ENCODE results near the gene PLAGL1.
"Not testable (repeated sequence)": the region's sequence is repeated elsewhere in the genome, so short reads cannot be mapped to it uniquely, and the experiment has no call there.

The PLAGL1 gene, protein sequence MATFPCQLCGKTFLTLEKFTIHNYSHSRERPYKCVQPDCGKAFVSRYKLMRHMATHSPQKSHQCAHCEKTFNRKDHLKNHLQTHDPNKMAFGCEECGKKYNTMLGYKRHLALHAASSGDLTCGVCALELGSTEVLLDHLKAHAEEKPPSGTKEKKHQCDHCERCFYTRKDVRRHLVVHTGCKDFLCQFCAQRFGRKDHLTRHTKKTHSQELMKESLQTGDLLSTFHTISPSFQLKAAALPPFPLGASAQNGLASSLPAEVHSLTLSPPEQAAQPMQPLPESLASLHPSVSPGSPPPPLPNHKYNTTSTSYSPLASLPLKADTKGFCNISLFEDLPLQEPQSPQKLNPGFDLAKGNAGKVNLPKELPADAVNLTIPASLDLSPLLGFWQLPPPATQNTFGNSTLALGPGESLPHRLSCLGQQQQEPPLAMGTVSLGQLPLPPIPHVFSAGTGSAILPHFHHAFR

DNA sequence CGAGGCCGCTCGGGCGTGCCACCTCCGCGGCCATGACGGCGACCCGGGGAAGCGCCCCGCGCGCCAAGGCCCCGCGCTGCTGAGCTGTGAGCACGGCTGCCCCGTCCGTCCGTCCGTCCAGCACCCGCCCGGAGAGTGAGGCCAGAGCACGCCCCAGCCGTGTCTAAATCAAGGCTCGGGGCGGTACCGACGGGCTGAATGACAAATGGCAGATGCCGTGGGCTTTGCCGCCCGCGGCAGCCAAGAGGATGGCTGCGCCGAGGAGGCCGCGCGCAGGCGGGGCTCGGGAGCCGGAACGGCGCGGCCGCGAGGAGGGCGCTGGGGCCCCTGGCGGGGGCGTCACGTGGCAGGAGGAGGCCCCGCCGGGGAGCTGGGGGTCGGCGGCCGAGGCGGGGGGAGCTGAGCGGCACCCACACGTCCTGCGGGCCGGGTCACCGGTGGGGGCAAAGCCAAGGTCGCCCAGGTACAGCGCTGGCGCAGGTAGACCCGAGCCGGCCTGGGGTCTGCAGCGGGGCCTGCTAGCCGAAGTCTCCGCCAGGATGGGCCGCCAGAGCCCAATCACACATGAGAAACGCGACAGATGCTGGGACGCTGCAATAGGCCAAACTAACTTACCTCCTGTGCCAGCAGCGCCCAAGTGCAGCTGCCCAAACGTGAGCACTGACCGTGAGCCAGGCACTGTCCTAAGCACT lies at the start of gene PLAGL1:
PLAGL1 (minus strand) TSS at position 140 of the 692 bp plus-strand sequence. CDS start 60,123 bp downstream, outside the sequence.
- no peak for DNase-seq (ENCODE audit: low spot score)

DNA sequence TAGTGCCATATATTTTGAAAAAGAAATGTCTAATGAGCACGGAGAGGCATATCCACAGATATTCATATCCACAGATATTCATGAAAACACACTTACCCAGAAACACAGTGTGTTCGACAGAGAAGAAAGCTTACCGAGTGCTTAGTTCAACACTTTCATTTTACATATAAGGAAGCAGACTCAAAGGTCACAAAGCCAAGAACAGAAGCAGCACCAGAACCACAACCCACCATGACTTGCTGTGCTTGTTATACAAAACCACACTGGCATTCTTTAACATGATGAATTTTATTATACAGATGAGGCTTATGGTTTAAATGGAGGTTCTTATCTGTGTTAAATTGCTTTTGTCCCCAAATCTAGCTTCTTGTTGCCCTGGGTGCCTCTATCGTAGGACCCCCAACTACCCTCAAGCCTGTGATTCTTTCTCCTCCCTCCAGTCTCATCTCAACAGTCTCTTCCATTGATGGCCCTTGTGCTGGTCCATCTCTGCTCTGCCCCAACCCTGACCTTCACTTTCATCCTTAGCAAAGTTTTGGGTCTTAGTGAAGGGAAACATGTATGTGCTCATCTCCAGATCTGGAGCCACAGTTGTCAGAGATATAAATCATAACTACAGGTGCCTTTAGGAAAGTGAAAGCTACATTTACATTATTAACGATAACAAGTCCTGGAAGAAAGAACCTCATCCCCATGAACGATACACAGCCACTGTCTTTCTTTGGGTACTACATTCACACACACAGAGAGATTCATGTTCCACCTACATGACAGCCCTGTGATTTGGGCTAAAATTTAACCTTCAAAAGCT lies 47.3 kb upstream of the PLAGL1 start:
- DNase-seq (ENCODE audit: low spot score), result peak; percentile 20

DNA sequence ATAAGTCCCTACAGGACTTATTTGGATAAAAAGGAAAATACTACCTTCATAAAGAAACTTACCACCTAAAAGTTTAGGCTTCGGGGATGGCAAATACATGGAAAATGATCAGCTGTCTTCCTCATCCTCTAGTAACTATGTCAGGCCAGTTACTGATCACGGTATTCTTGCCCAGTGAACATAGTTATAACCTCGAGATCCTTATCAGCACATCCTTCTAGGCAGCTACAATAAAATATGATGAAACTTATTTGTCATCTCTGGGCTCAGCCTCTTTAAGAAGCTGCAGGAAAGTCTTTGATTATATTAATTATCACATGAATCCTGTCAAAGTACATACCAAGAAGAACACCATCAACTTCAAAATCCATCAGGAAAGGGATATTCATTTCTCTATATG lies 45.5 kb upstream of the PLAGL1 start:
- DNase-seq (ENCODE audit: low spot score), result no peak

DNA sequence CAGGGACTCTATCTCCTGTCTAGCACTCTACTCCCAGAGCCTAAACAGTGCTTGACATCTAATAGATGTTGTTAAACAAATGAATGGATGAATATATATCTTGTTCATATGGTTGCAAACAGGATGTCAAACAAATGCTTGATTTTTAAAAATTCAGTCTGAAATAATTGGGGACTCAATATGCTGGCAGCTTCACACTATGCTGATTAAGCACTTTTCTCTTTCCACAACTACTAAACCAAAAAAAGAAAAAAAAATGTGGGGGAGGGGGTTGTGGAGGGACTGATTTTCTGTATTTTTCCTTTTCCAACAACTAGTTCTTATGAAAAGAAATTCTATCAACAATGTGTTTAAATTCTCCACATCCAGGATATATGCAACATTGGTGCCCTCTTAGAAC lies 44.4 kb upstream of the PLAGL1 start:
- DNase-seq (ENCODE audit: low spot score), result no peak

DNA sequence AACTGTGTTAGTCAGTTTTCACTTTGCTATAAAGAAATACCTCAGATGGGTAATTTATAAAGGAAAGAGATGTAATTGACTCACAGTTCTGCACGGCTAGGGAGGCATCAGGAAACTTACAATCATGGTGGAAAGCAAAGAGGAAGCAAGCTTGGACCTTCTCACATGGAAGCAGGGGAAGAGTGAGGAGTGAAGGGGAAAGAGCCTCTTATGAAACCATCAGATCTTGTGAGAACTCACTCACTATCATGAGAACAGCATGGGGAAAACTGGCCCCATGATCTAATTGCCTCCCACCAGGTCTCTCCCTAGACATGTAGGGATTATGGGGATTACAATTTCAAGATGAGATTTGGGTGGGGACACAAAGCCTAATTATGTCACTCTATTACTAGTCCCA lies 41.3 kb upstream of the PLAGL1 start:
- DNase-seq (ENCODE audit: low spot score), result no peak

DNA sequence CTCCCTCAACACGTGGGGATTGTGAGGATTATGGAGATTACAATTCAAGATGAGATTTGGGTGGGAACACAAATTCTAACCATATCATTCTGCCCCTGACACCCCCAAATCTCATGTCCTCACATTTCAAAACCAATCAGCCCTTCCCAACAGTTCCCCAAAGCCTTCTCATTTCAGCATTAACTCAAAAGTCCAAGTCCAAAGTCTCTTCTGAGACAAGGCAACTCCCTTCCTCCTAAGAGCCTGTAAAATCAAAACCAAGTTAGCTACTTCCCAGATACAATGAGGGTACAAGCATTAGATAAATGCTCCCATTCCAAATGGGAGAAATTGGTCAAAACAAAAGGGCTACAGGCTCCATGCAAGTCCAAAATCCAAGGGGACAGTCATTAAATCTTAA lies 39.6 kb upstream of the PLAGL1 start:
- DNase-seq (ENCODE audit: low spot score), result no peak

DNA sequence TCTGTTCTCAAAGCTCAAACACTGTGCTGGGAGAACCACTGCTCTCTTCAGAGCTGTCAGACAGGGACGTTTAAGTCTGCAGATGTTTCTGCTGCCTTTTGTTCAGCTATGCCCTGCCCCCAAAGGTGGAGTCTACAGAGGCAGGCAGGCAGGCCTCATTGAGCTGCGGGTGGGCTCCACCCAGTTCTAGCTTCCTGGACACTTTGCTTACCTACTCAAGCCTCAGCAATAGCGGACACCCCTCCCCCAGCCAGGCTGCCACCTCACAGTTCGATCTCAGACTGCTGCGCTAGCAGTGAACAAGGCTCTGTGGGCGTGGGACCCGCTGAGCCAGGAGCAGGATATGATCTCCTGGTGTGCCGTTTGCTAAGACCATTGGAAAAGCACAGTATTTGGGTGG lies 38.6 kb upstream of the PLAGL1 start:
- DNase-seq (ENCODE audit: low spot score), result not testable (repeated sequence)

DNA sequence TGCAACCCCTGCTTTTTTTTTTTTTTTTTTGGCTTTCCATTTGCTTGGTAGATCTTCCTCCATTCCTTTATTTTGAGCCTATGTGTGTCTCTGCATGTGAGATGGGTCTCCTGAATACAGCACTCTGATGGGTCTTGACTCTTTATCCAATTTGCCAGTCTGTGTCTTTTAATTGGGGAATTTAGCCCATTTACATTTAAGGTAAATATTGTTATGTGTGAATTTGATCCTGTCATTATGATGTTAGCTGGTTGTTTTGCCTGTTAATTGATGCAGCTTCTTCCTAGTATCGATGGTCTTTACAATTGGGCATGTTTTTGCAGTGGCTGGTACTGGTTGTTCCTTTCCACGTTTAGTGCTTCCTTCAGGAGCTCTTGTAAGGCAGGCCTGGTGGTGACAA lies 36.9 kb upstream of the PLAGL1 start:
- not testable (repeated sequence) for DNase-seq (ENCODE audit: low spot score)

DNA sequence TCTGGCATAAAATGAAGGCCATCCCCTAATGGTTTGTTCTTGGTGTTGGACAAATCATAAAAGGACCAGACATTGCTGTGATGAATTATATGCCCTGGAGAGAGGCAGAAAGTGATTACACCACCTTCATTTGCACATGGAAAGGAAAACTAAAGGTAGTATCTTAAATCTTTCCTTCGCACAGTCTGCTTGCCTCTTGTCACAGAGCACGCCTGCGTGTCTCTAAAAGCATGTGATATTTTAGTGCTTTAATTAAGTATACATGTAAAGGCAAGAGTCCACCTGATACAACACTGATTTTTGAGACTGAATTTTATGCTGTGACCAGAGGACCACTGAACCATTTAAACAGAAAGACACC lies 28.8 kb upstream of the PLAGL1 start:
- no peak for DNase-seq (ENCODE audit: low spot score)

DNA sequence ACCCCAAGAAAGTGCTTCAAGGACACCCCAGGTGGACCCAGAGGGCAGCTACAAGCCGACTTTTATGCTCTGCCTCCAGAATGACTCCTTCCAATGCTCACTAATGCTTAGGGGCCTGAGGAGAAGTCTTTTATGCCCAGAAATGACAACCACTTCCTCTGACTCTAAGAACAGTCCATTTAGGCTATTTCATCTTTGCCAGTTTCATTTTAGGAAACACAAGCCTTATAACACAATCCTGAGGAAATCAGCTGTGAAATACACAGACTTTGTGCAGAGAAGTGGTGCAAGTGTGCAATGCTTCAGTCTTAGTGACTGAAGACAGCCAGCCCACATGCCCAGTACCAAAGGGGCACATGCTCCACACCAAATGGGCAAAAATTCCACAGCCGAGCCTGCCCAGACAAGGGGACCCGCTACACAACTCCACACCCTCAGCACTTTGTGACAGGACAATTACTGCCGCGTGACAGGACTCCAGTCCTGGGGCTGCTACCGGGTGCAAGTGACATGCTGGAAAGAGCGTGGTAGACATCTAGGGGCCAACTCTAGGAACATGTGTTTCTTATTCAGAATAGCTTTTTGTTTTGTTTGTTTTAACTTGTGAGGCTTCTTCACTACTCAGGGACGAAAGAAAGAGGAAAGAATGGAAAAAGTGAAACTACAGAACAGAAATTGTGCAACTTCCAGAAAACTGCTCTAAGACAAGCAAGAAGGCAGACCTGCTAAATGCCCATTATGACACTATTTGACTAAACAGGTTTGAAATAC lies 28.2 kb upstream of the PLAGL1 start:
- DNase-seq (ENCODE audit: low spot score), result peak; percentile 72

DNA sequence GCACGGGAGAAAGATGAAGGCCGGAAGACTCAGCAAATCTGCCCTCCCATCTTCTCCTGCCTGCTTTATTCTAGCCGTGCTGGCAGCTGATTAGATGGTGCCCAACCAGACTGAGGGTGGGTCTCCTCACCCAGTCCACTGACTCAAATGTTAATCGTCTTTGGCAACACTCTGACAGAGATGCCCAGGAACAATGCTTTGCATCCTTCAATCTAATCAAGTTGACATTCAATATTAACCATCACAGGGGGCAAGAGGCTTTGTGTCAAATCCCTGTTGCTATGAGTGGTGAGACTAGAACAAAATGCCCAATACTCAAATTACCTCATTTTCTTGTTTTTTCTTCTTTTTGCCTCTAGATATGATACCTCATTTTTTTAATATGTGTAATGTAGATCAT lies 27.4 kb upstream of the PLAGL1 start:
- no peak for DNase-seq (ENCODE audit: low spot score)

DNA sequence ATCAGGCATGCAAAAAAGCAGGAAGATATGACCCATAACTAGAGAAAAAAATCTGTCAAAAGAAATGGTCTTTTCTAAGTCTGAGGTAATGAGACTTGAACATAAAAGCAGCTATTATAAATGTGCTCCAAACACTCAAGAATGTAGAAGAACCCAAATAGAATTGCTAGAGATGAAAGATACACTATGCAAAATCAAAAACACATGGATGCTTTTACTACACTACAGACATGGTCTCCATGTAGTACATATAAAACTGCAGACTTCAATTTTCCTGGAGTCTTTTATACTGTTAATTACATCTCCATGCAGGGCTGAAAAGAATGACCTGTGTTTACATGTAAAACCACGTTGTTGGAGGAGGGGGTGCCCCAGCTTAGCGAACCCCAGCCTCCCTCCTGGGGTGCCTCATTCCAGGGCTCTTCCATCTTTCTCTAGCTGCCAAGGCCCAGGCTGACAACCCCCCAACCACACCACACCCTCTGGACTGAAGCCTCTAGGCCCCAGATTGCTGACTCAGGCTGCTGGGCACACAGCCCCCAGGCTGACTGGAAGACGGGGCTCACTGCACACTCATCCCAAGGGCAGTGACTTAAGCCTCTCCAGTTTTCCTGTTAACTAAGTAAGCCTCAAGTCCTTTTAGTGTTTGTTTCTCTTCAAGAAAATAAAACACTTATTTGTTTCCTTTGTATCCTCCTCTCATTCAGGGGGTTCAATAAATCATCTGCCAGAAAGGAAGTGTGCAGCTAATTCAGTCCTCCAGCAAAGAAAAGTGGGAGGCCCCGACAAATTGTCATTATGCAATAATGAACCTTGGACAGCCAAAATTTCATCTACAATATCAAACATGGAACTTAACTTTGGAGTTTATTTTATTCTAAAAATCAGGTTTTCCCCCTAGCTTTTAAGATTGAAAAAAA lies 26.0 kb upstream of the PLAGL1 start:
- no peak for DNase-seq (ENCODE audit: low spot score)

DNA sequence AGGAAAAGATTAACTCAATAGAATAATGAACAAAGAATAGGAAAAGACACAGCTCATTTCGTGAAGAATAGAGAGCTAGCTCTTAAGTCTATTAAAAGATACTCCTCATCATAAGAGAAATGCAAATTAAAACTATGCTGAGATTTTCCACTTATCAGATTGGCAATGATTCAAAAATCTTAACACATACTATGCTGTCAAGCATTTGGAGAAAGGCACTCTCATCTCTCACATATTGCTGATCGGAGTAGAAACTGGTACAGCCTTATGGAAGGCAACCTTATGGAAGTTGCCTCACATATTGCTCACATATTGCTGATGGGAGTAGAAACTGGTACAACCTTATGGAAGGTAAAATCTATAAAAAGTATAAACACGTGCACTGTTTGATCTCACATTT lies 21.4 kb upstream of the PLAGL1 start:
- DNase-seq (ENCODE audit: low spot score), result no peak

DNA sequence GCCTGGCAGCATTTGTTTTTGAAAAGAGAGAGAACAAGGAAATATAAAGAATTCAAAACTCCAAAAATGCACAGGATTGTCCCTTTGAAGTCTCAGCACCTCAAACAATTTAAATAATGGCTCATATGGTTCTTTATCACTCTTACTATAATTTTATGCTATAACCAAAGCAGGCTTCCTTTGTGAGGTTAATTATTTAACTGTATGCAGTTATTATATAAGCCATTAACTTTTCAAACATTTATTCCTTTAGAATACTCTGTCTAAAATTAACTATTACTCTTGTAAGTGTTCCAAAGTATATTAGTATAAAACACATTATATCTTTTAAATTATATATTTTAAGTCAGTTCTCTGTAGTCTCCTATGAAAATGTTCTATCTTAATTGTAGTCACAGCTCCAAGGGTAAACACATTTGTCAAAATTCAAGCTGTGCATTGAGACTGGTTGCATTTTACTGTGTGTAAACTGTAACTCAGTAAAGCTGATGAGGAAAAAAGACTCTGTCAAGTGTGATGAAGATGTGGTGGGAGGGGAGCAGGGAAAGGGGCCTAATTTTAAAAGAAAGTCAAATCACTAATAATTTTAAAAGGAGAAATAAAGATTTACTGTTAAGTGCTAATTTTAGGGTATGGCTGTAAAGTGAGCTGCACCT lies 20.0 kb upstream of the PLAGL1 start:
- no peak for DNase-seq (ENCODE audit: low spot score)

DNA sequence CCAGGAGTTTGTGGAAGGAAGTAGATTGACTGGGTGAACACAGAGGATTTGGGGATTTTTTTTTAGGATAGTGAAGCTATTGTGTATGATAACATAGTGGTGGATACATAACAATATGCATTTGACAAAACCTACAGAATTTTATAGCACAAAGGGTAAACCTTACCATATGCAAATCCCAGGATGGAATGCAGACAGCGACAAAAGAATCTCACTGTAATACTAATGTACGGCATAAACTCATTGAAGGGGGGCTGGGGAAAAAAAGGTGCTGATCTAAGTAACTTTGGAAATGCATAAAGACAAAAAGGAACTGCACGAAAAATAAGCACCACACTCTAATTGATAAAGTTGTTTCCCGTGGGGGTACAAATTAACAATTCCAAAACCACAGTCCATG lies 15.2 kb upstream of the PLAGL1 start:
- DNase-seq (ENCODE audit: low spot score), result no peak

DNA sequence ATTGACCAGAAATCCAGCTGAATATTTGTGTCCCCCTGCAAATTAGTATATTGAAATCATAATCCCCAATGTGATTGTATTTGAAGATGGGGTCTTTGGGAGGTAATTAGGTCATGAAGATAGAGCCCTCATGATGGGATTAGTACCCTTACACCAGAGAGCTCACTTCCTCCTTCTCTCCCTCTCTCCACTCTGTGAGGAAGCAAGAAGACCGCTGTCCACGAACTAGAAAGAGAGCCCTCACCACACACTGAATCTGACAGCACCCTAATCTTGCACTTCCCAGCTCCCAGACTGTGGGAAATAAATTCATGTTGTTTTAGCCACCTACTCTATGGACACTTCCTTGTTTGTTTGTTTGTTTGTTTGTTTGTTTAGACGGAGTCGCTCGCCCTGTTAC lies 11.9 kb upstream of the PLAGL1 start:
- no peak for DNase-seq (ENCODE audit: low spot score)

DNA sequence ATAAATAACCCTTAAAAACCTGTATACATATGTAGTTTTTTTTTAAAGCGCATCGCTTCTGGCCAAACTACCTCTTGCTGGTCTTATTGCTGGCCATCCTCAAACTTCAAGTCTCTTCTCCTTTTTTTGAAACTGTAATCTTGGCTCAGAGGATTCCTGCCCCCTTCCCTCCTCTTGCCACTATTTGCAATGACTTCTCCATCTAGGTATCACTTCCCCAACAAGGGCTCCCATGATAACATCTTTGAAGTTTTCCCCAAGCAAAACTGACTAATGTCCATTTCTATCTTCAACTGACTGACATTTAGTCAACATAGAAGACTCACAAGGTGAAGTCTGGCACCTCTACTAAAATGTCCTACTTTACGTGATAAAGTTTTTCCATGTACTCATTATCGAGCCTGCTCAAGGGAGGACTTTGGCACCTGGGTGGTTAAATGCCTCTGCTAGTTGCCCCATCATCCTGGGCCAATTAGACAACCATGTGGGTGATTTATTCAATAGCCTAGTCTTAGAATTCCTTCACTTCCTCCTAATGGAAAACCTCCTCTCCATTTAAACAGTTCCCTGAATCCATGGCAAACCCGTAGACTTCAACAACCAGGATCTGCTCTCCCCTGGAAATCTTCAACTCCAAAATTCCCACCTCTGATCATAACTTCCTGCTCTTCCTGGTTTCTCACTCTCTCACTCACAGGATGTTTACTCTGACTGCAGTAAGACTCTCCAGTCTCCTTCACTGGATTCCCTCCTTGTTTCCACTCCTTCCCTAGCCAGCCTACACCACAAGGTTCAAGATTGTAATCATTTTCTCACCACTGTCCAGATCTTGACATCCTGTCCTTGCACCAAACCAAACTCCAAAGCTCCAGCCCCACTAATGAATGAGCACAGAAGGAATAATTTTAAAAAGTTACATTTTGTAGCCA lies 9.4 kb upstream of the PLAGL1 start:
- DNase-seq (ENCODE audit: low spot score), result peak; percentile 29

DNA sequence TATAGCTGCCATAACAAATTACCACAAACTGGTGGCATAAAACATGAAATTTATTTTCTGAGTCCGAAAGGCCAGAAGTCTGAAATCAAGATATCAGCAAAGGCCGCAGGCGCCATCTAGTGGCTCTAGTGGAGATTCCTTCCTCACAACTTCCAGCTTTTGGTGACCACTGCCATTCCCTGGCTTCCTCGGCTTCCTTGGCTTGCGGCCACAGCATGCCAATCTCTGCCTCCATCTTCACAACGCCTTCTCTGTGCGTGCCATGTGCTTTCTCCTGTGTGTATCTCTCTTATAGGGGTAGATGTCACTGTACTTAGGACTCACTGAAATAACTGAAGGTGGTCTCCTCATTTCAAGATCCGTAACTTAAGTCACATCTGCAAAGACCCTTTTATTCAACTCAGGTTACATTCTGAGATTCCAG lies 5.4 kb upstream of the PLAGL1 start:
- DNase-seq (ENCODE audit: low spot score), result peak; percentile 77

DNA sequence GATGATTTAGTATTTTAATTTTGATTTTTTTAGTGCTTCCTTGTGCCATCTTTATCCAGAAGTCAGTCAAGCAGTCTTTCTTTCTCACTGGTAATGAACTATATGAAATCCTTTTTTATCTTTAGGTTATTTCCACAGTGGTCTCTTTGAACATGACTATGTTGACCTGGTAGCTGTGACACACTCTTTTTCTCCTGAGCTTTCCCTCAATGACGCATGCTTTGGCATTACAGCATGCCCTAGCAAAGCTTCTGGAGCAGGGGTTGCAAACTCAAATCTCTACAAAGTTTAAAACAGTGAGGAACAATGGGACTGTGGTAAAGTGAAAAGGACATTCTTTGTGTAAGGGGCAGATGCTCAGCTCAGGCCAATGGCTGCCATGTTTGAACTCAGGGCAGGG lies 4.5 kb upstream of the PLAGL1 start:
- DNase-seq (ENCODE audit: low spot score), result no peak
